GM10266 (cell line): ENCODE data around the gene KRT6A.

Experiments used
- DNase-seq: peaks from one replicate; pipeline ENCODE4 v3.0.0; 2012; ENCODE audit errors: extremely low spot score
- TF ChIP-seq, protein P1 (sequence below): IDR thresholded peaks from 2 replicates; pipeline ENCODE4 v1.5.1; 2012; ENCODE audit warnings: mild to moderate bottlenecking, low read depth; ENCODE audit not compliant: control insufficient read depth, insufficient read depth; ENCODE audit errors: missing control alignments

Gene KRT6A

GRCh38 chr12:52535574-52535973, 42.5 kb upstream of the KRT6A start:
- DNase-seq: no peak
- TF ChIP-seq, protein P1, sequence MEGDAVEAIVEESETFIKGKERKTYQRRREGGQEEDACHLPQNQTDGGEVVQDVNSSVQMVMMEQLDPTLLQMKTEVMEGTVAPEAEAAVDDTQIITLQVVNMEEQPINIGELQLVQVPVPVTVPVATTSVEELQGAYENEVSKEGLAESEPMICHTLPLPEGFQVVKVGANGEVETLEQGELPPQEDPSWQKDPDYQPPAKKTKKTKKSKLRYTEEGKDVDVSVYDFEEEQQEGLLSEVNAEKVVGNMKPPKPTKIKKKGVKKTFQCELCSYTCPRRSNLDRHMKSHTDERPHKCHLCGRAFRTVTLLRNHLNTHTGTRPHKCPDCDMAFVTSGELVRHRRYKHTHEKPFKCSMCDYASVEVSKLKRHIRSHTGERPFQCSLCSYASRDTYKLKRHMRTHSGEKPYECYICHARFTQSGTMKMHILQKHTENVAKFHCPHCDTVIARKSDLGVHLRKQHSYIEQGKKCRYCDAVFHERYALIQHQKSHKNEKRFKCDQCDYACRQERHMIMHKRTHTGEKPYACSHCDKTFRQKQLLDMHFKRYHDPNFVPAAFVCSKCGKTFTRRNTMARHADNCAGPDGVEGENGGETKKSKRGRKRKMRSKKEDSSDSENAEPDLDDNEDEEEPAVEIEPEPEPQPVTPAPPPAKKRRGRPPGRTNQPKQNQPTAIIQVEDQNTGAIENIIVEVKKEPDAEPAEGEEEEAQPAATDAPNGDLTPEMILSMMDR: no peak

- DNase-seq: no peak
- TF ChIP-seq, protein P1: no peak
Measured at GRCh38 chr12:52534482-52534881, 41.4 kb upstream of the KRT6A start.

DNA sequence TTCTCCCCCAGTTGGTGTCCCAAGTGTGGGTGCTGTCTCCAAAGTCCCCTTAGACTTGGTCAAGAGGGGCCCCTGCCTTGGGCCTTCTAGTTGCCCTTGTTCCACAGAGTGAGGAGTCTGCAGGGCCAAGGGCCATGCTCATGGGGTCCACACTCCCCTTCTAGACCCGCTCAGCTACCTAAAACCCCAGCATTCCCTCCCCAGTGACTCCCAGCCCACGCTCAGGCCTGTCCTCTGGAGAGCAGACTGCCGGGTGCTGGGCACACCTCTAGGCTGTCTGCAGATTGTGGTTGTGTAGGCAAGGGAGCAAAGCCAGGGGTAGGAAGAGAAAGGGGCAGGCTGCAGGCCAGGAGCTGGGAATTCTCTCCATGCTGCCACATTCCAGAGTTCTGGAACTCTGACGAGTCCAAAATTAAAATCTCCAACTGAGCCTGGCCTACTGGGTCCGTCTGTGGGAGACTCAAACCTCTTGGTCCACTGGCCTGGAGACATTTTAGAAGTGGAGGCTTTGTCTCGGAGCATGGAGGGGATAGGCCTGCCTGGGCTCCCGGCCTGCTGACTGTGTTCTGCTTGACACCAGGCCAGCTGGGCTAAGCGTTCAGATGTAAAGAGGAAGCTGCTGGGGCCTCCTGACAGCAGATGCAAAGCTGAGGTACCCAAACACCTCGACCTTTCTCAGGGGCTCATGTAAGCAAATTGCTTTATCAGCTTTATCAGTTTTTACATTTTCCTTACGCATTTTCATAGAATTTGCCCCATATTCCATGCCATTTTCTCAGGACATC, 40.8 kb upstream of the KRT6A start:
- TF ChIP-seq, protein P1: no peak
- DNase-seq: no peak

GRCh38 chr12:52532636-52533035, 39.6 kb upstream of the KRT6A start:
- DNase-seq: no peak
- TF ChIP-seq, protein P1: no peak

DNA sequence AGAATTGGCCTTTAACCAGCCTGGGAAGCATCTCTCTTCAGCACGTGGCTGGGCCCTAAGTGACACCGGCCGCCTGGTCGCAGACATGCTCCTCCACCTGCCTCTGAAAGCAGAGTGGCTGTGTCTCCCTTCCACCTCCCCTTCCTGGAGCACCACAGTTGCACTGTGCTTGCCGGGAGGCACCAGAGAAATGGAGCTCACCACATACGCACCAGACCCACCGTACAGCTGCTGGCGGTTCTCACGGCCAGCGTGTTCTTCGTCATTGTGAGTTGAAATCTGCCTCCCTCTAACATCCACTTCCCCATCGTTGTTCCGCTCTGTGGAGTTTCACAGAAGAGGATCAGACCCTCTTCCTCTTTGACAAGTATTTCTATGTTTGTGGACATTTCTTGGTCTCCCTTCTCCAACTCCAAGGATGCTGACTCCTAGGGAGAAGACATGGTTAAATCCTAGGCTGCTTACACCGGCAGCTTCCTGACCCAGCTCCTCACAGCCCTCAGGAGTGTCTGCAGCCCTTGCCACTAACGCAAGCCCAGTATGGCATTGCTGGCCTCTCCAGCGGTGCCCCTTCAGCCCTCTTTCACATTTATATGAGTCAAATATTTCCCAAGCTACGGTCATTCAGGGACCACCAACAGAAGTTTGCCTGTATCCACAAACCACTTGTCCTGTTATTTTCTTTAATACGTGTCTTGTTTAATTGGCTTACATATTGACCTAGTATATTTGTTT, 38.7 kb upstream of the KRT6A start:
- TF ChIP-seq, protein P1: no peak
- DNase-seq: no peak

- TF ChIP-seq, protein P1: no peak
- no peak for DNase-seq
Measured at GRCh38 chr12:52530905-52531304, 37.8 kb upstream of the KRT6A start.

DNA sequence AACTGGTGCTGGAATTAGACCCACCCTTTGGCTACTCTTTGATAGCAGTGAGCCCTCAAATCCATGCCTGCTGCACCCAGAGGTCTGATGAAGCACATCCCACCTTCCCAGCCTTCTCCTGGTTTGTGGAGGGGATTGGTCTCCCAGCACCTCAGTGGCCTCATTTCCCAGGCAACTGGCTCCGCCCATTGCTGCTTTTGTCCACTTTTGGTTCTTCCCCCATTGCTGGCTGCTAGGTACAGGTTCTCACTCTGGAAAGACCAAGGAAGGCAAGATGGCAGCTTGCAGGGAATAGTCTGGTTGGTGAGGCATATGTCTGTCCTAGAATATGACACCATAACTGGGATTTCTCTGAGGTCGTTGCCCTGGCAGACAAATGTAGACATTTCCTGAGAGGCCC, 37.3 kb upstream of the KRT6A start:
- TF ChIP-seq, protein P1: no peak
- no peak for DNase-seq
